Effector CD4-positive, alpha-beta T cell (primary cell): ENCODE results near the gene ZNF584.
"Not testable (repeated sequence)": the region's sequence is repeated elsewhere in the genome, so short reads cannot be mapped to it uniquely, and the experiment has no call there.

ENCODE experiments used
- DNase-seq: peaks from one replicate; pipeline ENCODE4 v3.0.0-alpha.2; 2020

The ZNF584 gene

DNA sequence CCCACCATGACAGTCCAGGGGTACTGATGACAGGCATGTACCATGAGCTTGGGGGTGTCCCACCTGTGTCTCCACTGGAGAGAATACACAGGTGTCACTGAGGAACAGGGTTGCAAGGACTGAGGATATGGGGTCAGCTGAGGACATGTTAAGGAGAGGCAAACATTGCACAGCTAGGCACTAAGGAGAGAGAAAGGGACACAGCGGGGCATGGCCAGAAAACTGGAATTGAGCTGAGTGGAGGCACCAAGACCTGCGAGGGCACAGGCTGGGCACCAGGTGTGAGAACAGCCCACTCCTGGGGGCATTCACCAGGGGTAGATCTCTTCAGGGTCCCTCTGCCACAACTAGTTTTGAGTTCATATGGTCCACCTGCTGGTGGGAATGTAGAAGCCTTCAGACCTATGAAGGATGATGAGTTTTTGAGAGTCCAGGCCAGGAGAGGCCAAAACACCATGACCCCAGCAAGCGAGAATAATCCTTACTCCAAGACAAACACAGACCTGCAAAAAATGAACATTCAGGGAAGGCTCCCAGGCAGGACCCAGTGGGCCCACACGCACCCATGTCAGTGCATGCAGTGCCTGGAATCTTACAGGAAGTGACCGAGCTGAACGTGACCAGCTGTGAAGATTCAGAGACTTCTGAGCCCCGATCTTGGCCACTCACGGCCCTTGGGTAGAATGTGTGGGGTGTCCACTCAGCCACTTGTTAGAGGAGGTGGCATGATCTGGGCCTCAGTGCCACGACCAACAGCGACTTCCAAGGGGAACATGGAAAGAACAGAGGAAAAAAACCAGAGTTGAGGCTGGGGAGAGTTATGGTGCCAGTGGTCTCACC is 1.4 kb upstream of the ZNF584 start:
- no peak for DNase-seq

DNA sequence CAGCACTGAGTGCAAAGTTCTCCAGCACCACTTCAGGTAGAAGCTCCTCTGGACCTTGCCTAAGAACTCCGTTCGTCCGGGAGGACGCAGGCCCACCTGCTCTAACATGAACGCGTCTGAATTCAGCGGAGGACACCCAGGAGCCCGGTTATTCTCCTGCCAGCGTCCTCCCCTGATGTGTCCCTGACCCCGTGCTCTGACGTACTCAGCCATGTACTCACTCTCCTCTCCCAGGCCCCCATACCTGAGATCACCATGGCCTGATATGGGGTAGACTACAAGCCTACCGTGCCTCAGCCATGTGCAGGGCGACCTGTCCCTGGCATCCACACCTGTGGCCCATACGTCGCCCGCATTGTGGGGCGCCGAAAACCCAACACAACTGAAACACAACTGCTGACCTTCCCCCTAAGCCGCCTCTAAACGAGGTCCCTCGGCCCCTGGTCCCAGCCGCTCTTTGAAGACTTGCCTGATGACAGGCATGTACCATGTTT is 744 bp upstream of the ZNF584 start:
- no peak for DNase-seq

DNA sequence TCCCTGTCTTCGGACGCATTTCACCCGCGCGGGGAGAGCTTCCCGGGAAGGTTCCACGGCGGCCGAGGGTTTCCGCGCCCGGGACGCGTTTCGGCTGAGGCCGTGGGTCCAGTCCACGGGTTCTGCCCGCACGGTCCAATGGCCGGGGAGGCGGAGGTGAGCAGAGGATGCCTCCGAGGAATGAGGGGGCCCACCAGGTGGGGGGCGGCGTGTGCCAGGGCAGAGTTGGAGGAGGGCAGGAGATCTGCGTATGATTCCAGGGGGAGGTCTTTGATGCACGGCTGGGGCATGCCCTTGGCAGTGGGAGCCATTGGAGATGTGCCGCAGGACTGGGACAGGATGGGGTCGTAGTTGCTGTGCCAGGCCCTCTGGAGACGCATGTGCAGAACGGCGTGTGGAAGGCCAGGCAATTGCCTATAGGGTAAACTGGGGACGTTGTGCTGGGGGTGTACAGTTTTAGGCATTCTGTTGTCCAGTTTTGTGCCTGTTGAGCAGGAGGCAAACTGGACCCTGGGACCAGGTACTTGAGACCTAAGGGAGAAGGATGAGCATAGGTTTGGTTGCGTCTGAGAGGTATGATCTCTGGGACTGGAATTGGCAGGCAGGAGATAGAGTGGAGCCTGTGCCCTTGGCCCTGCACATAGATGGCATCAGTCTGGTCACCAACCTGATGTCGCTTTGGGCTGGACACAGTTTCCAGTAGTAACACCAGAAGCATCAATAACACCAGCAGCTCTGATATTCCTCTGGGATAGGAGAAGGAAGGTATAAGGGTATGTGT is 751 bp downstream of the ZNF584 start:
- no peak for DNase-seq

DNA sequence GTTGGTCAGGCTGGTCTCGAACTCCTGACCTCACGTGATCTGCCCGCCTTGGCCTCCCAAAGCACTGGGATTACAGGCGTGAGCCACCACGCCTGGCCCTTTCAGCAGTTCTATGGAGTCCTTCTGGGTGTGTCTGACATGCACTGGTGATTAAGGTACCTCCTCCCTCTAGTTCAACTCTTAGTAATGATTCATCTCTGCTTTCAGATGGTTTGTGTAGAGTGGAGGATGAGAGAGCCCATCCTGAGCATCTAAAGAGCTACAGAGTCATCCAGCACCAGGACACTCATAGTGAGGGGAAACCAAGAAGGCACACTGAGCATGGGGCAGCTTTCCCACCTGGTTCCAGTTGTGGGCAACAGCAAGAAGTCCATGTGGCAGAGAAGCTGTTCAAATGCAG is 8.2 kb downstream of the ZNF584 start:
- no peak for DNase-seq

DNA sequence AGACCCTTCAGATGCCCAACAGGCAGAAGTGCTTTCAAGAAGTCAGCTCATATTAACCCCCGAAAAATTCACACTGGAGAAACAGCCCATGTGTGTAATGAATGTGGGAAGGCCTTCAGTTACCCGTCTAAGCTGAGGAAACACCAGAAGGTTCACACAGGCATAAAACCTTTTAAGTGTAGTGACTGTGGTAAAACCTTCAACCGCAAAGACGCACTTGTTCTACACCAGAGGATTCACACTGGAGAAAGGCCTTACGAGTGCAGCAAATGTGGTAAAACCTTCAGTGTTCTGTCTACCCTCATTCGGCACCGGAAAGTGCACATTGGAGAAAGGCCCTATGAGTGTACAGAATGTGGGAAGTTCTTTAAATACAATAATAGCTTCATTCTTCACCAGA is 8.6 kb downstream of the ZNF584 start:
- DNase-seq, result no peak

DNA sequence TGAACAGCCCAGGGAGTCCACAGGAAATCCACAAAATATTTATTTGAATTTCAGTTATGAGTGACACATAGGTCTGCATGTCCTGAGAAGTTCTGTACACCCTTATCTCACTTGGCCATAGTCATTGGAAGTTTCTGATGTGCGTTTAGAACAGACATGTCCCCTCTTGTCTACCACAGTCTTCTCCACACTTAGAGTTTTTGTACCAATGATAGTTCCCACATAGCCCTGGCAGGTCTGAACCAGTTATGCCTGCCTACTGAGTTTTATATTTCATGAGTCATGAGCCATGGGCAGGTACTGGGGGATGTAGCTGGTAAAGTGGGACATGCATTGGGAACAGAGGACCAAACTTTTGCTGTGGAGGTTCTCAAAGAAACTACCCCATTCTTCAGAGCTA is 20.2 kb downstream of the ZNF584 start:
- DNase-seq, result no peak

DNA sequence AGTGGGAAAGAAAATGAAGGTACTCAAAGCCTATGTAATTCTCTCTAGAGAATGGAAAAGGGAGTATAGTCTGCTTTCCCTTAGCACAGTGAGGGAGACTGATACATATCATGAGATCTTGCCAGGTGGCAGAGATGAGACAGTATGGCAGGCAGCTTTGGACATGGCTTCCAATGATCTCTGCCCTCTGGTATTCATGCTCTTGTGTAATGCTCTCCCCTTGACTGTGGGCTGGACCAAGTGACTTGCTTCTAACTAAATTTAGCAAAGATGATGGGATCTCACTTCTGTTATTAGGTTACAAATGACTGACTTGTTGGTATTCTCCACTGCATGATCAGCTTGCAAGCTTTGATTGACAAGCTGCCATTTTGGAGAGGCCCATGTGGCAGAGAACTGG is 21.3 kb downstream of the ZNF584 start:
- DNase-seq, result no peak

DNA sequence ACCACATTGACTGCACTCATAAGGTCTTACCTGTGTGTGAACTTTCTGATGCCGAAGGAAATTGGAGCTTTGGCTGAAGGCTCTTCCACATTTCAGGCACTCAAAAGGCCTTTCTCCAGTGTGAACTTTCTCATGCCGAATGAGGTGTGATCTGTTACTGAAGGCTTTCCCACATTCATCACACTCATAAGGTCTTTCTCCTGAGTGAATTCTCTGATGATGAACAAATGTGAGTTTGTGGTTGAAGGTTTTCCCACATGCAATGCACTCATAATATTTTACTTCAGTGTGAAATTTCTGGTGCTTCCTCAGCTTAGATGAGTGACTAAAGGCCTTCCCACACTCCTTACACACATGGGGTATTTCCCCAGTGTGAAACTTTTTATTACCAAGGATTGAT is 25.8 kb downstream of the ZNF584 start:
- no peak for DNase-seq

DNA sequence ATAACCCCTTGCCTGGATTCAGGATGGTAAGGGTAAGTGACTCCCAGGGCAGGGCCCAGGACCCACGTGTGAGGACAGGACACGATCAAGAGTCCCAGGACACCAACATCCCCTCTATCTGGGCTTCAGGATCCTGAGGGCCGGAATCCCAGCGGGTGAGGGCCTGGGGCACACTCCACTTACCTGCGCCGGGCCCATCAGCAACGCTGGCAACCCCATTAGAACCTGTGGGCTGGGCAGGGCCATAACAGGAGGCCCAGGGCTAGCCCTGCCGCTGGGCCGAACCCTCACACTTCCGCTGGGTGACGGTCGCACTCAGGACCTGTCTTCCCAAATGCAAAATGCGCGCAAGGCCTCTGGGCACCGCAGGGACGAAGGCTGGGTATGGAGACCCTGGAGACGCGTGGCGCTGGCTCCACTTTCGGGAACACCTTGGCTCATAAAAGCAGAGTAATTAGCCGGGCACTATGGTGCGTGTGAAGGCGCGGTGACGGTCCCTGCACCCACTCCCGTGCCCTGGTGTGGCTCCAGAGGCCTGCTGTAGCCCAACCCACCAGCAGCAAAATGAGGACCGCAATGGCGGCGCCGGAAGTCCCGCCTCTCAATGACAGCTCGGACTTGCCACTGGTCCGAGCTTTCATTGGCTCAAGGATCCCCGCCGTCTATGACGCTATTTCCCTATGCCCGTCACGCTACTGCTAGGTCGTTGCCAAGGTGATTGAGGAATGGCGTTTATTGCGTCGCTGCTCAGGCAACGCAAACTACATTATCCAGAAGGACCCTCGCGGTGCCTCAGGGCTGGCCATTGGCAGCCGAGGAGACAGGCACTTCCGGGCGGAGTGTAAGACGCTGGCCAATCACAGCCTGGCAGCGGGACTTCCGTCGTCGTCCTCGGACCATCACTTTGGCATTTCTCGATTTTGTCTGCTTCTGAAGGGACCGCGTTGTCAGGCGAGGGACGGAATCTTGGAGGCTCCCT is 31.4 kb downstream of the ZNF584 start, which contains the start of gene ZNF132:
ZNF132 (minus strand) TSS at position 578 of the 979 bp plus-strand sequence; CDS start at position 246, 332 bp downstream.
- peak; percentile 92 for DNase-seq

DNA sequence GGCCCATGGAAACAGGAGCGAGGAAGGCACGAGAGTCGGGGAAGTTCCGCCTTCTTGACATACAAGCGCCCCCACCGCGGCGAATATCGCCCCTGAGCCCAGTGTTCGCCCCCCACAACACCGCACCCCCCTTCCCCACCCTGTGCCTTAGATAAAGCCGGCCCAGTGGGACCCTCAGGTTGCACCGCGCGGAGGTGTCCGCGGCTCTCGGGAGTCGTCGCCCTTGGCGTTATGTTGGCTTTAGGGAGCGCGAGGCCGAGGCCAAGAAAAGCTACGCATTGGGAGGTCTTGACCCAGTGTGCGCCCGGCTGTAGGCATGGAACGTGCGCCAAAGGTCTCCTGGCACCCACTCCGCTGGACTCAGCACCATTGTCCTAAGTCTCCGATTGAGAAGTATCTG is 32.1 kb downstream of the ZNF584 start:
- no peak for DNase-seq

DNA sequence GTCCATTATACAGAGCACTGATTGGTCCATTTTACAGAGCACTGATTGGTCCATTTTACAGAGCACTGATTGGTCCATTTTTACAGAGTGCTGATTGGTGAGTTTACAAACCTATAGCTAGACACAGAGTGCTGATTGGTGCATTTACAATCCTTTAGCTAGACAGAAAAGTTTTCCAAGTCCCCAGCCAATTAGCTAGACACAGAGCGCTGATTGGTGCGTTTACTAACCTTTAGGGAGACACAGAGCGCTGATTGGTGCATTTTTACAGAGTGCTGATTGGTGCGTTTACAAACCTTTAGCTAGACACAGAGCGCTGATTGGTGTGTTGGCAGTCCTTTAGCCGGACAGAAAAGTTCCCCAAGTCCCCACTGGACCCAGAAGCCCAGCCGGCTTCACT is 34.5 kb downstream of the ZNF584 start:
- not testable (repeated sequence) for DNase-seq

DNA sequence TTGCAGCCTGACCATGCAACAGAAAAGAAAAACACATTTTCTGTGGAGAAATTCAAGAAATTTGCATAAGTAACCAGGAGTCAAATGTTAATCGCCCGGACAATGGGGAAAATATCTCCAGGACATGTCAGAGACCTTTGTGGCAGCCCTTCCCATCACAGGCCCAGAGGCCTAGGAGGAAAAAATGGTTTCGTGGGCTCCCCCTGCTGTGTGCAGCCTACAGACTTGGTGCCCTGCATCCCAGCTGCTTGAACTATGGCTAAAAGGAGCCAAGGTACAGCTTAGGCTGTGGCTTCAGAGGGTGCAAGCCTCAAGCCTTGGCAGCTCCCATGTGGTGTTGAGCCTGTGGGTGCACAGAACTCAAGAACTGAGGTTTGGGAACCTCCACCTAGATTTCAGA is 40.4 kb downstream of the ZNF584 start:
- not testable (repeated sequence) for DNase-seq

DNA sequence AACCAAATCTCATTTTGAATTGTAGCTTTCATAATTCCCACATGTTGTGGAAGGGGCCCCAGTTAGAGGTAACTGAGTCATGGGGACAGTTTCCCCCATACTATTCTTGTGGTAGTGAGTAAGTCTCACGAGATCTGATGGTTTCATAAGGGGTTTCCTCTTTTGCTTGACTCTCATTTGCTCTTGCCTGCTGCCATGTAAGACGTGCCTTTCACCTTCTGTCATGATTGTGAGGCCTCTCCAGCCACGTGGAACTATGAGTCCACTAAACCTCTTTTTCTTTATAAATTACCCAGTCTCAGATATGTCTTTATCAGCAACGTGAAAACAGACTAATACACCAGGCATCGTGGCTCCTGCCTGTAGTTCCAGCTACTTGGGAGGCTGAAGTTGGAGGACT is 41.5 kb downstream of the ZNF584 start:
- not testable (repeated sequence) for DNase-seq

DNA sequence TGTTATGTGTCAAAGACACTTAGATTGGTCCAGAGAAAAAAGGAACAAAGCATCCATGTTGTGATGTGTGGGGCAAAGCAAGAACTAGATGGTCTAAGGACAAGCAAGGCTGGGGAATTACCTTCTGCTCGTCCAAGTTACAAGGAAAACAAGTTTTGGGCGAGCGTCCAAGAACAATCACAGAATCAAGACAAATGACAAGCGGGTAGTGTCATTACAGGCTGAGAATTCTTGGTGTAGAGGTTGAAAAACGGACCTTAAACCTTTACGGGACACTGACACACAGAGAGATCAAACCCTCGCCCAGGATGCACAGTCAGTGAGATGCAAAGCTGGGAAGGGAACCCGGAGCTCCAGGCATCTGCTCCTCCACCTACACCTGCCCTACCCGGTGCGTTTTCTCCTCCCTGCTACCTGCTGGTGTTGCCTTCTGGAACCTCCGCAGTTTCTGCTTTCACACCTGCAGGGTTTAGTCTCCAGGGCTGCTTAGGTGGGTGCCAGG is 42.5 kb downstream of the ZNF584 start:
- DNase-seq, result no peak

DNA sequence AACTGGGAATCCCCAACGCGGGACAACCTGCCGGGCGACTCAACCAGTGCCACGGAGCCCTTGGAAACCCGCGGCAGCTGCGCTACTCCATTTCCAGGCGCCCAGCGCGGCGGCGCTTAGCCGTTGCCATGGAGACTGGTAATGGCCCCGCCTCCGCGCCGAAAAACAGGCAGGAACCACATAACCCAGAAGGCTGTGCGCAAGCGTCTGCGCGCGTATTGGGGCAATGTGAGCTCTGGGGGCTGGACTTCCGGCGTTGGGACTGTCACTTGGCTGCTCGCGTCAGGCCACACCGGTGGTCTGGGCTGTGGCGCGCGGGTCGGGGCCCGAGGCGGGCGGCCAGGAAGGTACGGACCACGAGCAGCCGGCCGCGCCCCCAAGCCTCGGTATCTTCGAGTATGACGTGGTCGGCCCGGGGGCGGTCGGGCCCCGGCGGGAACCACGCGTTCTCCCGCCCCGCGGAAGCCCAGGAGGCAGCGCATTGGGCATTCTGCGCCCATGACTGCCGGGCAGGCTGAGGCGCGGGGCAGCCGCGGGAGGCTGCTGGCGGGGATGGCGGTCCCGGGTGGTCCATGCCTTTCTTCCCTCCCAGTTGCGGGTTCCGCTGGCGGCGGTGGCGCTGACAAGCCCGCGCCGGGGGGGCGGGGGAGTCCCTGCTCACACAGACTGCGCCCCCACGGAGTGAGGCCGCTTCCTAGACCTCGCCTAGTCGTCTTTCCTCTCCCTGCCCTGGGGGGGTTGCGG is 43.1 kb downstream of the ZNF584 start, which contains the start of gene ZNF324B:
ZNF324B (plus strand) TSS at position 265 of the 744 bp plus-strand sequence. CDS start 2,080 bp downstream, outside the sequence.
- peak; percentile 96 for DNase-seq

DNA sequence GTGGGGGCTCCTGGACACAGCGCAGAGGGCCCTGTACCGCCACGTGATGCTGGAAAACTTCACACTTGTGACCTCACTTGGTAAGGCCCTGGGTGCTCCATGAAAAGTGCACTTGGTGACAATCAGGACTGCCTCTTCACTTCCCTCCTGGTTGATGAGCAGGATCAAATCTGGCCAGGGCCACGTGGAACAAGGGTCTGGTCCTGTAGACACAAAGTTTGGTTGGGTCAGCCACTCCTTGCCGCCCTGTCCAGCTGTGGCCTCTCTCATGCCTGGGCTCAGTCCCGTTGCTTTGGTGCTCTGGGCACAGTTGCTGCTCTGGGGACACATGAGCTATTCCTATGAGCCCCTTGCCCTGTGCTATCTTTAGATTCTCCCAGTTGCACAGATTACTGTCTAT is 45.3 kb downstream of the ZNF584 start:
- no peak for DNase-seq

DNA sequence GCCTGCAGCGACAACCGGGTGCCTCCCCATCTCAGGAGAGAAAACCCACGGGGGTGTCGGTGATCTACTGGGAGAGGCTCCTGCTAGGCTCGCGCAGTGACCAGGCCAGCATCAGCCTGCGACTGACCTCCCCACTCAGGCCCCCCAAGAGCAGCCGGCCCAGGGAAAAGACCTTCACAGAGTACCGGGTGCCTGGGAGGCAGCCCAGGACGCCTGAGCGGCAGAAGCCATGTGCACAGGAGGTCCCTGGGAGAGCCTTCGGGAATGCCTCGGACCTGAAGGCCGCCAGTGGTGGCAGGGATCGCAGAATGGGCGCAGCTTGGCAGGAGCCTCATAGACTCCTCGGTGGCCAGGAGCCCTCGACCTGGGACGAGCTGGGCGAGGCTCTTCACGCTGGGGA is 46.9 kb downstream of the ZNF584 start:
- DNase-seq, result no peak

DNA sequence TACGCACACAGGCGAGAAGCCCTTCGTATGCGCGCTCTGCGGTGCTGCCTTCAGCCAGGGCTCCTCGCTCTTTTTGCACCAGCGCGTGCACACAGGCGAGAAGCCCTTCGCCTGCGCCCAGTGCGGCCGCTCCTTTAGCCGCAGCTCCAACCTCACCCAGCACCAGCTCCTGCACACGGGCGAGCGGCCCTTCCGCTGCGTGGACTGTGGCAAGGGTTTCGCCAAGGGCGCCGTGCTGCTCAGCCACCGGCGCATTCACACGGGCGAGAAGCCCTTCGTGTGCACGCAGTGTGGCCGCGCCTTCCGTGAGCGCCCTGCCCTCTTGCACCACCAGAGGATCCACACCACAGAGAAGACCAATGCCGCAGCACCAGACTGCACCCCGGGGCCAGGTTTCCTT is 47.7 kb downstream of the ZNF584 start:
- no peak for DNase-seq

DNA sequence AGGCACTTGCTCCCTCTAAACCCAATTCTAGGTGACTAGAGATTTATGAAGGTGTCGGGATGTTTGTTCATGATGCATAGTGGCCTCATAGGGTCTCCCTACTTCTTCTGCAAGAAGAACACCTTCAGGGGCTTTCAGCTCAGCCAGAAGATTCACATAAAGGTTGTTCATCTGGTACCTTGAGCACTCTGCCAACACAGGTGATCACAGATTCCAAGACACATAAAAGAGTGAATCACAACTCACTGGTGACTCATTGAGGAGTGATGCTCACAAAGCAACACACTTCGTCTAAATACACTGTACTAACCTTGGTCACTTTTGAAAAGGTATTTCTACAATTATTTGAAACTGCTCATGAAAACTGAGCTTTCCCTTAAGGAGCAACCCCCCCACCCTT is 51.6 kb downstream of the ZNF584 start:
- DNase-seq, result no peak

DNA sequence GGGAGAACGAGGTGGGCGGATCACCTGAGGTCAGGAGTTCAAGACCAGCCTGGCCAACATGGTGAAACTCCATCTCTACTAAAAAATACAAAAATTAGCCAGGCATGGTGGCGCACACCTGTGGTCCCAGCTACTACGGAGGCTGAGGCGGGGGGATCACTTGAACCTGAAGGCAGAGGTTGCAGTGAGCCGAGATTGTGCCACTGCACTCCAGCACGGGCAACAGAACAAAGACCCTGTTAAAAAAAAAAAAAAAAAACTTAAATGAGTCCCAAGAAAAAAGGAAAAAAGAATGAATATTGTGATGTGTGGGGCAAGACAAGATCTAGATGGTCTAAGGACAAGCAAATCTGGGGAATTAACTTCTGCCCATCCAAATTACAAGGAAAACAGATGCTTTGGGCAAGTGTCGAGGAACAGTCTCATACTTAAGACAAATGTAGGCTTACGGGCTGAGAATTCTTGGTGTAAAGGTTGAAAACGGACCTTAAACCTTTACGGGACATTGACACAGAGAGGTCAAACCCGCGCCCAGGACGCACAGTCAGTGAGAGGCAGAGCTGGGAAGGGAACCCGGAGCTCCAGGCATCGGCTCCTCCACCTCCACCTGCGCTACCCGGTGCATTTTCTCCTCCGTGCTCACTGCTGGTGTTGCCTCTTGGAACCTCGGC is 57.8 kb downstream of the ZNF584 start:
- DNase-seq, result no peak
